Esophagus squamous epithelium (tissue), 5 donors: ENCODE results near the gene AAR2. TPM values are rescaled to one million over a fixed set of nuclear protein-coding genes. Genes with fewer than 3 reads are reported as not detected.

Experiments used
- DNase-seq: peaks from one replicate; lab custom pipeline; 2025; lab: John Stamatoyannopoulos, UW
- H3K27ac ChIP-seq, 4 donors: fragments of 200-600 bp; sonication (generic); one replicate each; pipeline ENCODE4 v1.5.1; 2016 to 2019; ENCODE audit warnings: mild to moderate bottlenecking in 1 of 4
- H3K27me3 ChIP-seq, 4 donors: fragments of 200-600 bp; sonication (generic); 1 replicate in 3 of 4; 2 replicates in 1 of 4; pipeline versions ENCODE4 v1.5.1 to v1.6.0; 2017 to 2021; ENCODE audit warnings: antibody characterized with exemption in 1 of 4
- H3K36me3 ChIP-seq, 3 donors: fragments of 200-600 bp; sonication (generic); one replicate each; pipeline ENCODE4 v1.5.1; 2016 to 2019
- H3K4me1 ChIP-seq, 3 donors: fragments of 200-600 bp; sonication (generic); one replicate each; pipeline ENCODE4 v1.5.1; 2017 to 2019
- H3K4me3 ChIP-seq, 4 donors: fragments of 200-600 bp; sonication (generic); 1 replicate in 3 of 4; 2 replicates in 1 of 4; pipeline ENCODE4 v1.5.1; 2016 to 2019; ENCODE audit warnings: mild to moderate bottlenecking in 2 of 4, moderate library complexity in 1 of 4
- H3K9me3 ChIP-seq, 3 donors: fragments of 200-600 bp; sonication (generic); one replicate each; pipeline ENCODE4 v1.5.1; 2016 to 2019
- POLR2A ChIP-seq, 4 donors: fragments of 450-650 bp; IDR thresholded peaks; one replicate each; pipeline ENCODE4 v1.6.1; 2017; ENCODE audit warnings: antibody characterized with exemption in 4 of 4, mild to moderate bottlenecking in 4 of 4, moderate library complexity in 3 of 4
- WGBS, 2 donors: methylation state at CpG; one replicate each; pipeline ENCODE4 v1.1.5; 2018; 5-methylcytosine and 5-hydroxymethylcytosine counted together
- intact Hi-C: fragments of 100-400 bp; cut with DNase I; formaldehyde crosslinking; loops from one replicate; pipeline ENCODE4 v1.15.0; 2022
- total RNA-seq, 4 donors: library from RNA; depleted of rRNA; stranded (reverse); fragments of >200 nt; gene quantifications; one replicate each; pipeline ENCODE4 v1.1.0, GENCODE V29; 2016
- TF ChIP-seq, protein P1 (sequence below), 6 experiments: fragments of 450-650 bp in 4 of 6; fragments of 200-600 bp in 2 of 6; sonication (generic) in 2 of 6; IDR thresholded peaks; one replicate each; pipeline ENCODE4 v1.5.1; 2016 to 2019; ENCODE audit warnings: antibody characterized with exemption in 6 of 6, mild to moderate bottlenecking in 4 of 6, moderate library complexity in 4 of 6
- donor health status: DM: yes; HTN: yes; CAD: no.

The AAR2 gene
- total RNA-seq, 4 donors from 2014 or later = 13.8 to 27.5 (median 16.5) TPM

DNA sequence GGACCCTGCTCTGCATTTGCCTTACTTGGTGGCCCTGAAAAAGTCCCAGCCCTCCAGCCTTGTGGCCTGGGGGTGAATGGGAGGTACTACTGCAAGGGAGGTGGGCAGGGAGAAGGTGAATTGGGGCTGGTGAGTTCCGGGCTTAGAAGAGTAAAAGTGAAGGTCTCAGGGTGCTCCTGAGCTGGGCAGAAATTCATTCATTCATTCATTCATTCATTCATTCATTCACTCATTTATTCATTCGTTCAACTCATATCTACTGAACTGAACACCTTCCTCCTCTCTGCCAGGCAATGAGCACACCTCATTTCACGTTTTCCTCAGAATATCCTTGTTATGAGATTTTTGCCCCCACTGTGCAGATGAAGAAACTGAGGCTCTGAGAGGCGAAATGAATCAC lies 63.2 kb downstream of the AAR2 start:
- Histone ChIP-seq H3K36me3 (no peaks in the 10 kb centered on the region), H3K4me1 (no peaks in the 10 kb centered on the region), H3K4me3 (no peak overlapping the region), H3K27ac (no peak overlapping the region), H3K27me3 (peaks cover 0 to 99% (median 7%) of the 10 kb centered on the region in 4 donors), H3K9me3 (no peaks in the 10 kb centered on the region)
- intact Hi-C loops = no loop called here
- DNase-seq = no peak
- WGBS, 2 donors = 49 to 56% methylated on average over 3 of the region's 4 CpGs
- no peak for TF ChIP-seq POLR2A (IDR thresholded peaks at IDR 0.05)
- TF ChIP-seq, protein P1, sequence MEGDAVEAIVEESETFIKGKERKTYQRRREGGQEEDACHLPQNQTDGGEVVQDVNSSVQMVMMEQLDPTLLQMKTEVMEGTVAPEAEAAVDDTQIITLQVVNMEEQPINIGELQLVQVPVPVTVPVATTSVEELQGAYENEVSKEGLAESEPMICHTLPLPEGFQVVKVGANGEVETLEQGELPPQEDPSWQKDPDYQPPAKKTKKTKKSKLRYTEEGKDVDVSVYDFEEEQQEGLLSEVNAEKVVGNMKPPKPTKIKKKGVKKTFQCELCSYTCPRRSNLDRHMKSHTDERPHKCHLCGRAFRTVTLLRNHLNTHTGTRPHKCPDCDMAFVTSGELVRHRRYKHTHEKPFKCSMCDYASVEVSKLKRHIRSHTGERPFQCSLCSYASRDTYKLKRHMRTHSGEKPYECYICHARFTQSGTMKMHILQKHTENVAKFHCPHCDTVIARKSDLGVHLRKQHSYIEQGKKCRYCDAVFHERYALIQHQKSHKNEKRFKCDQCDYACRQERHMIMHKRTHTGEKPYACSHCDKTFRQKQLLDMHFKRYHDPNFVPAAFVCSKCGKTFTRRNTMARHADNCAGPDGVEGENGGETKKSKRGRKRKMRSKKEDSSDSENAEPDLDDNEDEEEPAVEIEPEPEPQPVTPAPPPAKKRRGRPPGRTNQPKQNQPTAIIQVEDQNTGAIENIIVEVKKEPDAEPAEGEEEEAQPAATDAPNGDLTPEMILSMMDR (IDR thresholded peaks at IDR 0.05) = no peak

DNA sequence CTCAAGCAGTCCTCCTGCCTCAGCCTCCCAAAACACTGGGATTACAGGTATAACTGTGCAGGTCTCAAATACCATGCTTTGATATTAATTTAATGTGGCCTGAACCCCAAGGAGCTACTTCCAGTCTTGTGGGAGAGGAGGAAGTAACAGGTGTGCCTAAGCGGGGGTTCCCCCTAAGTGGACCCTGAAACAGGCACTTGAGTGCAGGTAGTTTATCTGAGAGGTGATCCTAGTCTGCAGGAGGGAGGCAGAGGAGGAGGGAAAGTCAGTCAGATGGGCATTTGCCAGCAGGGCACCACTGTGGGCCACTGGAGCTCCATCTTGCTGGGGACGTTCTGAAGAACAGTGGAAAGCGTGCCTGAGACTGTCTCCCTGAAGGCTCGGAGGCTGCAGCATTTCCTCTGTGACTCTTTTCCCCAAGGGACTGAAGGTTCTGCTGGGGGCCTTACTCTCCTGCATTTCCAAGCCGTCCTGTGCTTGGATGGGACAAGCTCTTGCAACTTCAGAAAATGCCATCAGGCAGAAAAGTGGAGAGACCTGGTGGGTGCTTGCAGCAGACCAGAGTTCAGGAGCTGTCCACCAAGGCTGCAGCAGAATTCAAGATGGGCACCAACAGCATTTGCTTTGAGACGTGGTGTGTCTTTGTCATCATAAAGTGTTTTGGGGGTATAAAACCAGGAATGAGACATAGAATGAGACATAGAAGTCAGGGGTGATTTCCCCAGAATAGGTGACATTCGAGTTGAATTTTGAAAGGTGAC lies 65.3 kb downstream of the AAR2 start:
- H3K9me3 ChIP-seq = no peaks in the 10 kb centered on the region
- H3K27ac ChIP-seq = no peak overlapping the region
- TF ChIP-seq, protein P1 (IDR thresholded peaks at IDR 0.05) = no peak
- TF ChIP-seq POLR2A (IDR thresholded peaks at IDR 0.05) = no peak
- no peak for DNase-seq
- H3K4me1 ChIP-seq = peaks cover 1 to 11% (median 8%) of the 10 kb centered on the region in 3 donors
- WGBS, 2 donors = 55 to 69% methylated on average over 5 to 7 of the region's 7 CpGs
- peaks cover 6 to 100% (median 22%) of the 10 kb centered on the region in 4 donors for H3K27me3 ChIP-seq
- no peaks in the 10 kb centered on the region for H3K36me3 ChIP-seq
- H3K4me3 ChIP-seq = no peak overlapping the region
- intact Hi-C loops = no loop called here

GRCh38 chr20:36303020-36303595 lies 66.8 kb downstream of the AAR2 start:
- intact Hi-C loops = no loop called here
- TF ChIP-seq, protein P1 (IDR thresholded peaks at IDR 0.05) = no peak
- TF ChIP-seq POLR2A (IDR thresholded peaks at IDR 0.05) = no peak
- Histone ChIP-seq H3K27me3 (peaks cover 22 to 100% (median 38%) of the 10 kb centered on the region in 4 donors), H3K27ac (no peak overlapping the region), H3K36me3 (no peaks in the 10 kb centered on the region), H3K9me3 (no peaks in the 10 kb centered on the region), H3K4me3 (no peak overlapping the region), H3K4me1 (peaks cover 7 to 19% (median 14%) of the 10 kb centered on the region in 3 donors)
- no peak for DNase-seq
- 24 to 28% methylated on average over 8 to 14 of the region's 14 CpGs for WGBS, 2 donors

- TF ChIP-seq POLR2A (IDR thresholded peaks at IDR 0.05) = no peak
- TF ChIP-seq, protein P1 (IDR thresholded peaks at IDR 0.05) = no peak
- DNase-seq = no peak
- WGBS, 2 donors = 13 to 29% methylated on average over 1 of the region's 1 CpG
- intact Hi-C loops = no loop called here
- Histone ChIP-seq H3K27ac (no peak overlapping the region), H3K4me1 (peaks cover 7 to 19% (median 14%) of the 10 kb centered on the region in 3 donors), H3K4me3 (no peak overlapping the region), H3K9me3 (no peaks in the 10 kb centered on the region), H3K36me3 (no peaks in the 10 kb centered on the region), H3K27me3 (peaks cover 25 to 100% (median 41%) of the 10 kb centered on the region in 4 donors)
Observed at GRCh38 chr20:36303831-36304230, 67.6 kb downstream of the AAR2 start.
